Right cardiac atrium (tissue), 5 donors: ENCODE data around the gene NPAS3. TPM values are rescaled to one million over a fixed set of nuclear protein-coding genes. Genes with fewer than 3 reads are reported as not detected.

ENCODE experiments used
- ATAC-seq, 2 donors: fragments of 200-7000 bp; cut with Tn5 transposase; one replicate each; pipeline versions ENCODE4 v1.8.0 to v1.9.1; 2020; ENCODE audit warnings: moderate library complexity in 2 of 2, mild to moderate bottlenecking in 1 of 2
- DNase-seq, 3 donors: peaks; one replicate each; pipeline ENCODE4 v3.0.0-alpha.2; 2020
- H3K27ac ChIP-seq: one replicate; pipeline ENCODE4 v1.5.1; 2013; ENCODE audit warnings: mild to moderate bottlenecking, low read length, control low read depth, moderate library complexity
- H3K27me3 ChIP-seq: one replicate; pipeline ENCODE4 v1.6.1; 2013; ENCODE audit not compliant: control insufficient read depth, insufficient read depth
- H3K4me1 ChIP-seq: one replicate; pipeline ENCODE4 v1.6.1; 2013; ENCODE audit warnings: low read length; ENCODE audit not compliant: control insufficient read depth, insufficient read depth
- H3K4me3 ChIP-seq: one replicate; pipeline ENCODE4 v1.5.1; 2013; ENCODE audit warnings: low read length, control low read depth
- H3K9me3 ChIP-seq: one replicate; pipeline ENCODE4 v1.6.1; 2013; ENCODE audit warnings: low read length; ENCODE audit not compliant: control insufficient read depth
- WGBS: extraction: QIAGEN DNeasy Blood & Tissue Kit; methylation state at CpG from one replicate; pipeline ENCODE4 v1.1.7; 2013; 5-methylcytosine and 5-hydroxymethylcytosine counted together
- intact Hi-C, 4 donors: fragments of 100-400 bp; cut with DNase I; formaldehyde crosslinking; loops; one replicate each; pipeline versions ENCODE4 v1.11.0 to v1.14.0; 2022 to 2023
- polyA plus RNA-seq: library from polyadenylated mRNA; stranded (reverse); fragments of 200-250 nt; gene quantifications from one replicate; pipeline ENCODE4 v1.2.3, GENCODE V29; 2013
- total RNA-seq, 4 donors: library from RNA; stranded (reverse); fragmentation: NEBNext Ultra II Directional; extraction: Animal tissue kit (Norgen Biotek cat#: 25700); gene quantifications; one replicate each; pipeline ENCODE4 v1.2.1, GENCODE V29; 2021
- donor health status: healthy with polysubstance abuse.
- donor health status: DM: no; HTN: yes; CAD: no.
- donor health status: DM: no; HTN: no; CAD: no.
- donor health status: DM: no; HTN: yes; CAD: no; lungs with severe emphysema.
- donor health status: DM: yes; HTN: yes; CAD: no.

The NPAS3 gene
- total and polyA plus RNA-seq, 5 donors, result 0.48 to 5.7 (median 4.0) TPM

- ATAC-seq (no peak), DNase-seq (no peak)
- intact Hi-C loops, result no loop called here
- Histone ChIP-seq H3K4me3 (no peak overlapping the region), H3K27ac (no peak overlapping the region), H3K27me3 (no peaks in the 10 kb centered on the region), H3K9me3 (no peaks in the 10 kb centered on the region), H3K4me1 (no peaks in the 10 kb centered on the region)
- 95% methylated on average over 3 of the region's 3 CpGs for WGBS
Observed at GRCh38 chr14:32980902-32981501, 42.3 kb downstream of the NPAS3 start.

- H3K27ac ChIP-seq, result no peak overlapping the region
- no peaks in the 10 kb centered on the region for H3K27me3 ChIP-seq
- H3K4me3 ChIP-seq, result no peak overlapping the region
- DNase-seq (no peak), ATAC-seq (no peak)
- no peaks in the 10 kb centered on the region for H3K4me1 ChIP-seq
- H3K9me3 ChIP-seq, result no peaks in the 10 kb centered on the region
- 85% methylated on average over 2 of the region's 2 CpGs for WGBS
- intact Hi-C loops, result no loop called here
Observed at GRCh38 chr14:32984241-32984930, 45.7 kb downstream of the NPAS3 start.

GRCh38 chr14:32985866-32986265 lies 47.2 kb downstream of the NPAS3 start:
- intact Hi-C loops, result no loop called here
- peak; percentile 76 to 83 for ATAC-seq

GRCh38 chr14:32986791-32987540 lies 48.3 kb downstream of the NPAS3 start:
- Histone ChIP-seq H3K4me3 (no peak overlapping the region), H3K4me1 (no peaks in the 10 kb centered on the region), H3K27ac (peak overlapping the region; percentile 27), H3K9me3 (no peaks in the 10 kb centered on the region), H3K27me3 (no peaks in the 10 kb centered on the region)
- ATAC-seq, result peak; percentile 67 to 71
- intact Hi-C loops, result no loop called here
- WGBS, result 67% methylated on average over 7 of the region's 7 CpGs
- DNase-seq, result peak in 2 of 3 donors; percentile 37 to 58

More at GRCh38 chr14:32985866-32986265, 47.2 kb downstream of the NPAS3 start:
- H3K9me3 ChIP-seq, result no peaks in the 10 kb centered on the region
- H3K27me3 ChIP-seq, result no peaks in the 10 kb centered on the region
- WGBS, result 70% methylated on average over 8 of the region's 8 CpGs
- H3K4me3 ChIP-seq, result no peak overlapping the region
- peak in 2 of 3 donors; percentile 22 to 71 for DNase-seq
- H3K4me1 ChIP-seq, result no peaks in the 10 kb centered on the region
- no peak overlapping the region for H3K27ac ChIP-seq

- H3K27ac ChIP-seq, result no peak overlapping the region
- intact Hi-C loops, result no loop called here
- H3K4me3 ChIP-seq, result no peak overlapping the region
- no peaks in the 10 kb centered on the region for H3K4me1 ChIP-seq
- no peaks in the 10 kb centered on the region for H3K27me3 ChIP-seq
- no peak for ATAC-seq
- no peaks in the 10 kb centered on the region for H3K9me3 ChIP-seq
- DNase-seq, result no peak
- WGBS, result 76% methylated on average over 4 of the region's 4 CpGs
Observed at GRCh38 chr14:32991691-32992090, 53.0 kb downstream of the NPAS3 start.

- no peaks in the 10 kb centered on the region for H3K27me3 ChIP-seq
- ATAC-seq (no peak), DNase-seq (no peak)
- H3K4me3 ChIP-seq, result no peak overlapping the region
- no peaks in the 10 kb centered on the region for H3K9me3 ChIP-seq
- intact Hi-C loops, result no loop called here
- no peak overlapping the region for H3K27ac ChIP-seq
- H3K4me1 ChIP-seq, result no peaks in the 10 kb centered on the region
Observed at GRCh38 chr14:32993921-32994320, 55.2 kb downstream of the NPAS3 start.

- Histone ChIP-seq H3K9me3 (no peaks in the 10 kb centered on the region), H3K4me1 (no peaks in the 10 kb centered on the region), H3K27me3 (no peaks in the 10 kb centered on the region), H3K27ac (no peak overlapping the region), H3K4me3 (no peak overlapping the region)
- DNase-seq (no peak), ATAC-seq (no peak)
- WGBS, result 90% methylated on average over 3 of the region's 3 CpGs
- intact Hi-C loops, result no loop called here
Observed at GRCh38 chr14:32996343-32996742, 57.7 kb downstream of the NPAS3 start.

GRCh38 chr14:32998433-32998832 lies 59.8 kb downstream of the NPAS3 start:
- no peak overlapping the region for H3K4me3 ChIP-seq
- H3K4me1 ChIP-seq, result no peaks in the 10 kb centered on the region
- intact Hi-C loops, result no loop called here
- DNase-seq (no peak), ATAC-seq (no peak)
- H3K9me3 ChIP-seq, result no peaks in the 10 kb centered on the region
- H3K27ac ChIP-seq, result no peak overlapping the region
- H3K27me3 ChIP-seq, result no peaks in the 10 kb centered on the region

- no peak for DNase-seq
- H3K27ac ChIP-seq, result no peak overlapping the region
- intact Hi-C loops, result no loop called here
- no peaks in the 10 kb centered on the region for H3K9me3 ChIP-seq
- H3K4me1 ChIP-seq, result no peaks in the 10 kb centered on the region
- no peak for ATAC-seq
- H3K4me3 ChIP-seq, result no peak overlapping the region
- H3K27me3 ChIP-seq, result no peaks in the 10 kb centered on the region
- 91% methylated on average over 3 of the region's 3 CpGs for WGBS
Observed at GRCh38 chr14:33009673-33010072, 71.0 kb downstream of the NPAS3 start.

GRCh38 chr14:33010495-33010894 lies 71.8 kb downstream of the NPAS3 start:
- WGBS, result 87% methylated on average over 3 of the region's 3 CpGs

GRCh38 chr14:33014710-33015109 lies 76.0 kb downstream of the NPAS3 start:
- WGBS, result 88% methylated on average over 4 of the region's 4 CpGs
- Histone ChIP-seq H3K4me1 (no peaks in the 10 kb centered on the region), H3K9me3 (no peaks in the 10 kb centered on the region), H3K27me3 (no peaks in the 10 kb centered on the region), H3K4me3 (no peak overlapping the region), H3K27ac (no peak overlapping the region)
- intact Hi-C loops, result no loop called here
- ATAC-seq (no peak), DNase-seq (no peak)

More at GRCh38 chr14:33010495-33010894, 71.8 kb downstream of the NPAS3 start:
- H3K27me3 ChIP-seq, result no peaks in the 10 kb centered on the region
- no peaks in the 10 kb centered on the region for H3K9me3 ChIP-seq
- H3K4me1 ChIP-seq, result no peaks in the 10 kb centered on the region
- no peak overlapping the region for H3K27ac ChIP-seq
- DNase-seq (no peak), ATAC-seq (peak in 1 of 2 donors; percentile 31)
- H3K4me3 ChIP-seq, result no peak overlapping the region
- intact Hi-C loops, result no loop called here
